ENCODE measurements around the gene FAM168A. TPM values are rescaled to one million over a fixed set of nuclear protein-coding genes. Genes with fewer than 3 reads are reported as not detected.

The FAM168A gene
- total and polyA plus RNA-seq, 2 of the 8 experiments (the other 6 are each of a cell fraction or from before 2014, with no cell fraction given), result 17.1 to 21.6 TPM

GRCh38 chr11:73390601-73391565, 207.0 kb downstream of the FAM168A start:
- no peaks in the 10 kb centered on the region for H3K27me3 ChIP-seq (replicated peaks in 1 of 4; ENCODE audit: control insufficient read depth in 3 of 4, extremely low read depth in 1 of 4, insufficient read depth in 3 of 4, low read length in 3 of 4)
- no peak overlapping the region for H3K23ac ChIP-seq (ENCODE audit: insufficient read length)
- no peak overlapping the region for H3K9ac ChIP-seq (replicated peaks in 1 of 4; ENCODE audit: extremely low read depth in 1 of 4, low read depth in 3 of 4, low read length in 3 of 4)
- no peak overlapping the region for H3K4ac ChIP-seq (replicated peaks; ENCODE audit: insufficient read length, low read depth, low read length)
- no peak overlapping the region for H4K5ac ChIP-seq (ENCODE audit: insufficient read length, low read depth, low read length)
- H3K4me3 ChIP-seq (ENCODE audit: extremely low read depth in 1 of 4, insufficient read depth in 2 of 4, low read depth in 3 of 4, low read length in 4 of 4), result no peak overlapping the region
- no peak overlapping the region for H2BK120ac ChIP-seq (replicated peaks; ENCODE audit: low read depth, low read length)
- ChIA-PET CTCF (ENCODE audit: partially characterized antibody) (interaction anchor here (0.7 to 59.1 kb wide), 8 partner anchors 10 to 270 kb away, joined by 3 to 1456 read pairs (median 9); no protein-coding TSS in a partner anchor), POLR2A (ENCODE audit: partially characterized antibody) (interaction anchor here (0.6 kb wide), 1 partner anchor 84 kb away, joined by 3 read pairs; no protein-coding TSS in a partner anchor)
- peaks cover 0 to 3% of the 10 kb centered on the region in 2 experiments; a peak in 1 of 4 replicates for H3K79me2 ChIP-seq (ENCODE audit: control insufficient read depth in 1 of 2, insufficient read depth in 2 of 2, low read length in 2 of 2)
- no peak overlapping the region for H3K27ac ChIP-seq (ENCODE audit: low read depth, low read length)
- no peak overlapping the region for H4K8ac ChIP-seq (ENCODE audit: extremely low read depth, insufficient read depth, low read length)
- FAIRE-seq, result no peak
- H2BK5ac ChIP-seq (ENCODE audit: low read depth, low read length), result no peak overlapping the region
- no peak for DNase-seq (ENCODE audit: low read depth in 1 of 2, low spot score in 2 of 2)
- no peak overlapping the region for H3K18ac ChIP-seq (ENCODE audit: extremely low read depth, low read length)
- H3K36me3 ChIP-seq (ENCODE audit: control insufficient read depth in 2 of 4, insufficient read depth in 4 of 4, low read length in 3 of 4), result no peaks in the 10 kb centered on the region
- WGBS, 2 experiments (ENCODE audit: extremely low coverage in 1 of 2, insufficient coverage in 1 of 2, insufficient read length in 1 of 2, insufficient replicate concordance in 2 of 2, low coverage in 1 of 2, low lambda C conversion rate in 2 of 2, missing lambda C conversion rate in 1 of 2), result 88% methylated on average over 12 of the region's 12 CpGs; no CpG with 5 or more reads in 1 of the 2 experiments
- no peaks in the 10 kb centered on the region for H3K9me3 ChIP-seq (ENCODE audit: insufficient read depth in 2 of 2, low read depth in 1 of 2, low read length in 1 of 2)
- no peak overlapping the region for H2BK12ac ChIP-seq (ENCODE audit: low read depth, low read length)
- H2BK15ac ChIP-seq (ENCODE audit: low read length), result no peak overlapping the region
- no peak overlapping the region for H3K56ac ChIP-seq (replicated peaks; ENCODE audit: insufficient read length, low read depth, low read length)
- H2AK5ac ChIP-seq (ENCODE audit: low read depth, low read length), result no peak overlapping the region
- H4K20me1 ChIP-seq (replicated peaks in 1 of 2; ENCODE audit: control insufficient read depth in 1 of 2, insufficient read depth in 2 of 2, low read length in 2 of 2), result peaks cover 3 to 13% of the 10 kb centered on the region in 2 experiments
- H3K4me2 ChIP-seq (ENCODE audit: insufficient read depth in 1 of 2, low read depth in 2 of 2, low read length in 2 of 2), result no peak overlapping the region
- no peak overlapping the region for H2AFZ ChIP-seq (ENCODE audit: low read length)
- TF ChIP-seq SP2 (IDR thresholded peaks at IDR 0.05; ENCODE audit: low read length), result no peak
- TF ChIP-seq SIRT6 (IDR thresholded peaks at IDR 0.05; ENCODE audit: low read length), result no peak
- no peak for TF ChIP-seq SRF (IDR thresholded peaks at IDR 0.05; ENCODE audit: low read depth, low read length)
- no peak for TF ChIP-seq SAP30 (IDR thresholded peaks at IDR 0.05; ENCODE audit: insufficient read depth, insufficient replicate concordance, low read length)
- no peak for TF ChIP-seq SIN3A (conservative IDR thresholded peaks at IDR 0.05 in 1 of 2, IDR thresholded peaks at IDR 0.05 in 1 of 2; ENCODE audit: low read depth in 1 of 2, low read length in 2 of 2)
- no peaks in the 10 kb centered on the region for H3K23me2 ChIP-seq (ENCODE audit: low read depth, low read length)
- no peak overlapping the region for H3K14ac ChIP-seq (ENCODE audit: insufficient read length)
- H3K79me1 ChIP-seq (ENCODE audit: low read depth, low read length), result no peaks in the 10 kb centered on the region
- H2BK20ac ChIP-seq (ENCODE audit: low read length), result no peak overlapping the region
- peaks cover 0 to 3% (median 0%) of the 10 kb centered on the region in 4 experiments; a peak in 1 of 7 replicates for H3K4me1 ChIP-seq (replicated peaks in 1 of 4; ENCODE audit: control insufficient read depth in 3 of 4, insufficient read depth in 4 of 4, low read length in 3 of 4)
- H4K91ac ChIP-seq (replicated peaks; ENCODE audit: insufficient read length, low read length), result no peak overlapping the region

Data from H1 (cell line).